Measurements from ENCODE around the gene PRDM16.
"Not testable (repeated sequence)": the region's sequence is repeated elsewhere in the genome, so short reads cannot be mapped to it uniquely, and the experiment has no call there.

The PRDM16 gene

DNA sequence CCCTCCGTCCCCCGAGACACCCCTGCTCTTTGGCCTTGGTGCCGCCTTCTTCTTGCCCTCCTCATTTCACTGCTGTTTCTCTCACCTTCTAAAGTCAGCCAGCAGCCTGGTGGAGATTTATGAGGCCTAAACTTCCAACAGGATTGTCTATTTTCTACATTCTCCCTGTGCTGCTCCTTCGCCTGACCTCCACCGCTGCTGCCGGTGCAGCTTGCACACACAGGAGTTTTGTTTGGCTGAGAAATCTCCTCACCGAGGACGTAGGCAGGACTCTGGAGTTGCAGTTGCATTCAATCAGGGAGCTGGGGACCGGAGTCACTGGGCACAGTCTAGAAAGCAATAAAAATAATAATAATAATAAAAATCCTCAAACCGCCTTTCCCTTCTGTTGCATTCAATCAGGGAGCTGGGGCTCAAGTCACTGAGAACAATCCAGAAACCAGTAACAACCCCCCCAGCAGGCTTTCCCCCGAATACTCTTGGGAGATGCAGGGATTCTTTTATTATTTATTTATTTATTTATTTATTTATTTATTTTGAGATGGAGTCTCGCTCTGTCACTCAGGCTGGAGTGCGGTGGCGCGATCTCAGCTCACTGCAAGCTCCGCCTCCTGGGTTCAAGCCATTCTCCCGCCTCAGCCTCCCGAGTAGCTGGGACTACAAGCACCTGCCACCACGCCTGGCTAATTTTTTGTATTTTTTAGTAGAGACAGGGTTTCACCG is 19.1 kb downstream of the PRDM16 start:
- not testable (repeated sequence) for H3K27ac ChIP-seq (ENCODE audit: low read depth, low read length); H3K9me3 ChIP-seq (ENCODE audit: control insufficient read depth in 1 of 2, low read length in 2 of 2); H3K27me3 ChIP-seq (ENCODE audit: control insufficient read depth in 1 of 2, insufficient read depth in 2 of 2, low read length in 2 of 2); H3K4me3 ChIP-seq (ENCODE audit: low read depth in 1 of 2, low read length in 2 of 2); H3K4me1 ChIP-seq (ENCODE audit: control insufficient read depth in 1 of 2, insufficient read depth in 2 of 2, low read length in 2 of 2); H3K9ac ChIP-seq (ENCODE audit: low read depth in 1 of 2, low read length in 2 of 2)
- H3K36me3 ChIP-seq (ENCODE audit: control insufficient read depth in 1 of 2, insufficient read depth in 2 of 2, low read length in 2 of 2) = peaks cover 0 to 14% of the 10 kb centered on the region in 2 donors

DNA sequence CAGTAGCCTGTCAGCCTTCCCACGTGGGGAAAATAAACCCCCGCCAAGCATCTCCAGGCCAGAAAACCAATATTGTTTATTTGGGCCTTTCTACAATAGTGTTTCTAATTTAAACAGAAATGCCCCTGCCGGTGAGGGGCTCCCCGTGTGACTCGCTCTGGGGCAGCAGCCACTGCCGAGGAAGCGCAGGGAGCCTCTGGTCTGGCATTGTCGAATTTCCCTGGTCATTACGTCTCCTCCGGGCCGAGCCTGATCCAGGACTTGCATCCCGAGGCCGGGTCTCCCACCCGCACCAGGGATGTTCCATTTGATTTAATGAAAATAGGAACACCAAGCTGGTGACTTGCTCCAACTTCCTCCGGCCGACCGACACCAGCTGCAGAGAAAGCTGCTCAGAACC is 20.5 kb downstream of the PRDM16 start:
- Histone ChIP-seq H3K27ac (ENCODE audit: low read depth, low read length) (no peak overlapping the region), H3K9ac (ENCODE audit: low read depth in 1 of 2, low read length in 2 of 2) (no peak overlapping the region), H3K9me3 (ENCODE audit: control insufficient read depth in 1 of 2, low read length in 2 of 2) (no peaks in the 10 kb centered on the region), H3K36me3 (ENCODE audit: control insufficient read depth in 1 of 2, insufficient read depth in 2 of 2, low read length in 2 of 2) (peaks cover 0 to 14% of the 10 kb centered on the region in 2 donors), H3K4me3 (ENCODE audit: low read depth in 1 of 2, low read length in 2 of 2) (no peak overlapping the region), H3K4me1 (ENCODE audit: control insufficient read depth in 1 of 2, insufficient read depth in 2 of 2, low read length in 2 of 2) (no peaks in the 10 kb centered on the region), H3K27me3 (ENCODE audit: control insufficient read depth in 1 of 2, insufficient read depth in 2 of 2, low read length in 2 of 2) (no peaks in the 10 kb centered on the region)

DNA sequence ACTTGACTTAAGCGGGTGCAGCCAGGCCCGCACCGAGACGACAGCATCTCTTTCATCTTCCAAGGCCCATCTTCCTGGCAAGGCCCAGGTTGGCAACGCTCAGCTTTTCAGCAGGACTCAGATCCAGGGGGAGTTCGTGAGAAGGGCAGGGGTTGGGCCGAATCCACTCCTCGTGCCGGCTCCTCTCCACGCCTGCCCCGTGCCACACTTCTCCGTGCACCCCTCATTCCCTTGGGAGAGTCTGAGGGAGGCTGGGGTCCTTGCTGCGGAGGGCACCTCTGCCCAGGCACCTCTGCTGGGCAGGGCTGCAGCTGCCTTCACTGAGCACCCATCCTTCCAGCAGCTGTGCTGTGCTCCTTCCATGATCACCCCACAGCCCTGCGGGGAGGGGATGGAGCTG is 22.3 kb downstream of the PRDM16 start:
- no peaks in the 10 kb centered on the region for H3K27me3 ChIP-seq (ENCODE audit: control insufficient read depth in 1 of 2, insufficient read depth in 2 of 2, low read length in 2 of 2)
- no peak overlapping the region for H3K27ac ChIP-seq (ENCODE audit: low read depth, low read length)
- H3K4me3 ChIP-seq (ENCODE audit: low read depth in 1 of 2, low read length in 2 of 2) = no peak overlapping the region
- H3K9me3 ChIP-seq (ENCODE audit: control insufficient read depth in 1 of 2, low read length in 2 of 2) = no peaks in the 10 kb centered on the region
- peaks cover 0 to 14% of the 10 kb centered on the region in 2 donors for H3K36me3 ChIP-seq (ENCODE audit: control insufficient read depth in 1 of 2, insufficient read depth in 2 of 2, low read length in 2 of 2)
- no peaks in the 10 kb centered on the region for H3K4me1 ChIP-seq (ENCODE audit: control insufficient read depth in 1 of 2, insufficient read depth in 2 of 2, low read length in 2 of 2)
- no peak overlapping the region for H3K9ac ChIP-seq (ENCODE audit: low read depth in 1 of 2, low read length in 2 of 2)

DNA sequence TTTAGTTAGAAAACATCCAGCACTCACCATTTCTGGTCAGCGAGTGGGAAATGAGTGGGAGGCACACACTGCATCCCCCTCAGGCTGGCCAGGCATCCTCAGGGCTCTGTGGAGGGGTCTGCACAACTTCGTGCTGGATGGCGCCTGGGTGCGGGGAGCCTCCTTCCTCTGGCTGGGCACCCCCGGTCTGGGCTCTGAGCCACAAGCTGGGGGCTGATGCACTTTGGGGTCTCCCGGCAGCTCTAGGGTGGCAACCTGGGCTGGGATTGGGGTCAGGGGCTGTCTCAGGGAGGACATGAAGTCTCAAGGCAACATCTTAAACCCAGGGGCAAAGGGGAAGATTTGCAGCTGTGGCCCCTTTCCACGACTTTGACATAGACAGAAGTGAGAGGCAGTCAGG is 23.5 kb downstream of the PRDM16 start:
- no peak overlapping the region for H3K27ac ChIP-seq (ENCODE audit: low read depth, low read length)
- no peaks in the 10 kb centered on the region for H3K27me3 ChIP-seq (ENCODE audit: control insufficient read depth in 1 of 2, insufficient read depth in 2 of 2, low read length in 2 of 2)
- no peak overlapping the region for H3K4me3 ChIP-seq (ENCODE audit: low read depth in 1 of 2, low read length in 2 of 2)
- peaks cover 0 to 14% of the 10 kb centered on the region in 2 donors for H3K36me3 ChIP-seq (ENCODE audit: control insufficient read depth in 1 of 2, insufficient read depth in 2 of 2, low read length in 2 of 2)
- H3K4me1 ChIP-seq (ENCODE audit: control insufficient read depth in 1 of 2, insufficient read depth in 2 of 2, low read length in 2 of 2) = no peaks in the 10 kb centered on the region
- no peaks in the 10 kb centered on the region for H3K9me3 ChIP-seq (ENCODE audit: control insufficient read depth in 1 of 2, low read length in 2 of 2)
- H3K9ac ChIP-seq (ENCODE audit: low read depth in 1 of 2, low read length in 2 of 2) = no peak overlapping the region

DNA sequence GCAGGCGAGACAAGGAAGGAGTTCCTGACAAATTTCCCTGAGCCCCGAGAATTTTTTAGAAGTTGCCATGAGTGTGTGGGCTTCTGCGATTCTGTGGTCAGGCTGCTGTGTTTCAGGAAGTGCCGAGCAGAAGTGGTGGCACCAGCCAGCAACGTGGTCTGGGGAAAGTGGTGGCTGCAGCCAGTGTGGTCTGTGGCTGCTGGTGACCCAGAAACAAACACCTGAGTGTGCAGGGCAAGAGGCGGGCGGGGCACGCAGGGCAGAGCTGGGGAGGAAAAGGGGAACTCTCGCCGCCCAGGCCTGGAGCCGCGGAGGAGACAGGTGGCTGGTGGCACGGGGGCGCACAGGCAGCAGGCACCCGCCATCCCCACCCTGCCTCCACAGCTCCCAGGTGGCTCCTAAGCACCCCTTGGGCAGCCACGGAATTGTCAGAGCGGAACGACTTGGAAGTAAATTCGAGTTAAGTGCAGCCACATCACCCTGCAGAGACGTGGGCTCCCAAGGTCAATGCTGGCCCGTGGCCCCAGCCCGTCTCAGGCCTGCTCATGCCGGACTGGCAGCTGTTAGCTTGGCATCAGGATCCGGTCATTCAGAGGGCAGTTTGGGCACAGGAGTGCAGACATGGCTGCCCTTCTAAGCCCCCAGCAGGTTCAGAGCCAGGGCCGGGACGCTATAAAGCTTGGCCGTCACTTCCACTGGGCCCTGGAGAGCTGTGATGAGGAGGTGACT is 25.1 kb downstream of the PRDM16 start:
- Histone ChIP-seq H3K36me3 (ENCODE audit: control insufficient read depth in 1 of 2, insufficient read depth in 2 of 2, low read length in 2 of 2) (peaks cover 0 to 14% of the 10 kb centered on the region in 2 donors), H3K4me1 (ENCODE audit: control insufficient read depth in 1 of 2, insufficient read depth in 2 of 2, low read length in 2 of 2) (no peaks in the 10 kb centered on the region), H3K27ac (ENCODE audit: low read depth, low read length) (no peak overlapping the region), H3K4me3 (ENCODE audit: low read depth in 1 of 2, low read length in 2 of 2) (no peak overlapping the region), H3K9ac (ENCODE audit: low read depth in 1 of 2, low read length in 2 of 2) (no peak overlapping the region), H3K9me3 (ENCODE audit: control insufficient read depth in 1 of 2, low read length in 2 of 2) (no peaks in the 10 kb centered on the region), H3K27me3 (ENCODE audit: control insufficient read depth in 1 of 2, insufficient read depth in 2 of 2, low read length in 2 of 2) (no peaks in the 10 kb centered on the region)

DNA sequence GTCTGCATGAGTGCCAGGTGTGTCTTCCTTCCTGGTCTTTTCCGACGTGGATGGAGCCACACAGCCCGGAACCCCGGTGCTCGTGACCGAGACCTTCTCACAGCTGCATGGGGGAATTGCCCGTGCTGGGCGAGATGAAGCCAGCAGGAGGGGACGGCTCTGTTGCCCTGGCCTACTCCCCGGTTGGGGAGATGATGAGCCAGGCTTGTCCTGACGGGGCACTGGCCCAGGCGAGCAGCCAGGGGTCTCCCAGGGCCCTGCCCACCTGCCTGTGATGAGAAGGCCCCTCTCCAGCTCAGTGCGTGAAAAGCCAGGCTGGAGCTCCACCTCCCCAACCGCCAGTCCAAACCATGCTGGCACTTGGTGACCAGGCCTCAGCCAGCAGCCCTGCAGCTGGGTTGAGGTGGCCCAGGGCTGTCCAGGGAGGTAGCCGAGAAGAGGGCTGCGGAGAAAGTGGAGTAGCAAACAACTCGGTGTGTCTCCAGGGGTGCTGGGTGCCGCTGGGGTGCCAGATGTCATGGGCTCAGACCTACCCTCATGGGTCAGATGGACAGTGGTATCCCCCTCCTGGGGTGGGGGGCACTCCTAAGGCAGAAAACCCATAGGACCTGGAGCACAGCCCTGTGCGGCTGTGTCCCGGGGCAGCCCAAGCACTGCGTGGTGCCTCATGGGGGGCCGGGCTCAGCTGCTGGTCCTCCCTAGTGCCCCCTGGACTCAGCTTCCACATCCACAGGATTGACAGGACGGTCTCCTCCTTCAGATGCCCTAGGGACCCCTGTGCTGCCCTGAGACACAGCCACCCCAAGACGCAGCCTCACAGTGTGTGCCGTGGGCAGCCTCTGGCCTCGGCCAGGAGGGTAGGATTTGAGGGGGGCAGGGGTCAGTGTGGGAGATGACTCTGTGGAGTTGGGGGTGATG is 26.1 kb downstream of the PRDM16 start:
- H3K4me3 ChIP-seq (ENCODE audit: low read depth in 1 of 2, low read length in 2 of 2) = no peak overlapping the region
- no peak overlapping the region for H3K27ac ChIP-seq (ENCODE audit: low read depth, low read length)
- peaks cover 0 to 12% of the 10 kb centered on the region in 2 donors for H3K36me3 ChIP-seq (ENCODE audit: control insufficient read depth in 1 of 2, insufficient read depth in 2 of 2, low read length in 2 of 2)
- no peak overlapping the region for H3K9ac ChIP-seq (ENCODE audit: low read depth in 1 of 2, low read length in 2 of 2)
- H3K27me3 ChIP-seq (ENCODE audit: control insufficient read depth in 1 of 2, insufficient read depth in 2 of 2, low read length in 2 of 2) = no peaks in the 10 kb centered on the region
- H3K9me3 ChIP-seq (ENCODE audit: control insufficient read depth in 1 of 2, low read length in 2 of 2) = no peaks in the 10 kb centered on the region
- H3K4me1 ChIP-seq (ENCODE audit: control insufficient read depth in 1 of 2, insufficient read depth in 2 of 2, low read length in 2 of 2) = no peaks in the 10 kb centered on the region

DNA sequence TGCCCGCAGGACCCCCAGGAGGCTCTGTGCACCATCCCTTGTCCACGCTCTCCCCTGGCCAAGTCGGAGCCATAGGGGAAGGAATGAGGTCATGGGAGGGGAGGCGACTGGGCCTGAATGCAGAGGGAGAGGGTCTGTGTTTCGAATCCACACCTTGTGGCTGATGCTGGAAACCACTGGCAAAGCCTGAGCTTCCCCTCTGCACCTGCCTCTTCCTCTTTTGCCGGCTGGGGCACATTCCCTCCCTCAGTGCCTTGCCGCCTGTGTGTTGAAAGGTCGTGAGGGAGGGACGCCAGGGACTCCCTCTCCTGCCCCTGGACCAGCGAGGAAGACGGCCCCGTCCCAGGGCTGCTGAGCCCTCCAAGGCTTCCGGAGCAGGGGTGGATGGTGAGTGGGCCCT is 27.3 kb downstream of the PRDM16 start:
- Histone ChIP-seq H3K27ac (ENCODE audit: low read depth, low read length) (no peak overlapping the region), H3K36me3 (ENCODE audit: control insufficient read depth in 1 of 2, insufficient read depth in 2 of 2, low read length in 2 of 2) (peaks cover 0 to 1% of the 10 kb centered on the region in 2 donors)

DNA sequence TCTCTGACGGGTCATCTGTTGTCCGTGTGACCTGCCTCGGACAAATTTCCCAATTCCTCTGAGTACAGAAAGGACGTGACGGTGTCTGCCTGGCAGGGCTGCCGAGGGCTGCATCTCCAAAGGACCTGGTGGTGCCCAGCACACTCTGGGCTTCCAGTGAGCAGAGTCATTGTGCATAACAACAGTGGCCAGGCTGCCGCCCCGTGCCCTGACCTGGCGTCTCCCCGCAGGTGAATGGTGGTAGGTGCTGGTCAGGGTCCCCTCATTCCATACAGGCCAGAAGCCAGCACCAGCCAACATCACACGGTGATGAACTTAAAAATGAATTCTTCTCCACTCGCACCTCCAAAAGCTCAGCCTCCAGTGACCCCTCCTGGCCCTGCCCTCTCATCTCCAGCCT is 28.2 kb downstream of the PRDM16 start:
- no peak overlapping the region for H3K4me3 ChIP-seq (ENCODE audit: low read depth in 1 of 2, low read length in 2 of 2)
- no peak overlapping the region for H3K9ac ChIP-seq (ENCODE audit: low read depth in 1 of 2, low read length in 2 of 2)
- no peaks in the 10 kb centered on the region for H3K36me3 ChIP-seq (ENCODE audit: control insufficient read depth in 1 of 2, insufficient read depth in 2 of 2, low read length in 2 of 2)
- no peak overlapping the region for H3K27ac ChIP-seq (ENCODE audit: low read depth, low read length)
- no peaks in the 10 kb centered on the region for H3K4me1 ChIP-seq (ENCODE audit: control insufficient read depth in 1 of 2, insufficient read depth in 2 of 2, low read length in 2 of 2)
- H3K27me3 ChIP-seq (ENCODE audit: control insufficient read depth in 1 of 2, insufficient read depth in 2 of 2, low read length in 2 of 2) = no peaks in the 10 kb centered on the region
- no peaks in the 10 kb centered on the region for H3K9me3 ChIP-seq (ENCODE audit: control insufficient read depth in 1 of 2, low read length in 2 of 2)

More for the DNA sequence above, 27.3 kb downstream of the PRDM16 start:
- H3K4me3 ChIP-seq (ENCODE audit: low read depth in 1 of 2, low read length in 2 of 2) = no peak overlapping the region
- no peak overlapping the region for H3K9ac ChIP-seq (ENCODE audit: low read depth in 1 of 2, low read length in 2 of 2)
- no peaks in the 10 kb centered on the region for H3K27me3 ChIP-seq (ENCODE audit: control insufficient read depth in 1 of 2, insufficient read depth in 2 of 2, low read length in 2 of 2)
- no peaks in the 10 kb centered on the region for H3K4me1 ChIP-seq (ENCODE audit: control insufficient read depth in 1 of 2, insufficient read depth in 2 of 2, low read length in 2 of 2)
- no peaks in the 10 kb centered on the region for H3K9me3 ChIP-seq (ENCODE audit: control insufficient read depth in 1 of 2, low read length in 2 of 2)

DNA sequence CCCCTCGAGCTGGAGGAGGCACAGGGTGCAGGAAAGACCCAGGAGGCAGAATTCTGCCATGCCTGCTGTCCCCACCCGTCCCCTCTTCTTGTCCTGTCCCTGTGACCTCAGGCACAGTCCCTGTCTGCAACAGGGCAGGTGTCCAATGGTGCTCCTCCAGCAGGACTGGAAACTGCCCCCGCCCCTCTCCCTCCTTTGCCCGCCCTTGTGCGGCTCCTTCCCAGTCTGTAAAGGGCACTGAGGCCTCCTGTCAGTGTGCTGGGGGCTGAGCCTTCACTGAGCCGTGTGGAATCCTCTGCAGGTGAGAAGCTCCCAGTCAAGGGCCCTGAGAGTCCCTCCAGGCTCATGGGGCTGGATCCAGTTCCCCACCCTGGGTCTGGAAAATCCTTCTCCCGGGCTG is 28.9 kb downstream of the PRDM16 start:
- Histone ChIP-seq H3K4me3 (ENCODE audit: low read depth in 1 of 2, low read length in 2 of 2) (no peak overlapping the region), H3K4me1 (ENCODE audit: control insufficient read depth in 1 of 2, insufficient read depth in 2 of 2, low read length in 2 of 2) (no peaks in the 10 kb centered on the region), H3K27ac (ENCODE audit: low read depth, low read length) (no peak overlapping the region), H3K36me3 (ENCODE audit: control insufficient read depth in 1 of 2, insufficient read depth in 2 of 2, low read length in 2 of 2) (no peaks in the 10 kb centered on the region), H3K9me3 (ENCODE audit: control insufficient read depth in 1 of 2, low read length in 2 of 2) (no peaks in the 10 kb centered on the region), H3K27me3 (ENCODE audit: control insufficient read depth in 1 of 2, insufficient read depth in 2 of 2, low read length in 2 of 2) (no peaks in the 10 kb centered on the region), H3K9ac (ENCODE audit: low read depth in 1 of 2, low read length in 2 of 2) (no peak overlapping the region)

DNA sequence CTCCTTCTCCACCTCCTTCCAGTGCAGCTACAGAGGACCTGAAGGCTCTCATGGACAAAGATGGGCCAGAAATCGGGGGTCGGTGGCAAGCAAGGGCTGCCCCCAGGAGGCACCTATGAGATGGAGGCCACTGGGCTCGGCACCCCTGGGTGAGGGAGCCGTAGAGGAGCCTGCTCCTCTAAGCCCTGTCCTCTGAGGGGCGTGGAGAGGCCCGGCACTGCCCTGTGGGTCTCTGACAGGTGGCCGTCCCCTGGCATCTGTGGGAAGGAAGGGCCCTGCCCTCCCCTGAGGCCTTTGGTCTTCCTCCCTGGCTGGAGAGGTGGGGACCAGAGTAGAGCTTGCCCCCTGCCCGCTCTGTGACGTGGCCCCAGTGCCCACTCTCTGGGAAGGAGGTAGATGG is 30.9 kb downstream of the PRDM16 start:
- no peak overlapping the region for H3K27ac ChIP-seq (ENCODE audit: low read depth, low read length)
- H3K4me1 ChIP-seq (ENCODE audit: control insufficient read depth in 1 of 2, insufficient read depth in 2 of 2, low read length in 2 of 2) = no peaks in the 10 kb centered on the region

More for the DNA sequence above, 30.9 kb downstream of the PRDM16 start:
- Histone ChIP-seq H3K36me3 (ENCODE audit: control insufficient read depth in 1 of 2, insufficient read depth in 2 of 2, low read length in 2 of 2) (no peaks in the 10 kb centered on the region), H3K27me3 (ENCODE audit: control insufficient read depth in 1 of 2, insufficient read depth in 2 of 2, low read length in 2 of 2) (no peaks in the 10 kb centered on the region), H3K4me3 (ENCODE audit: low read depth in 1 of 2, low read length in 2 of 2) (no peak overlapping the region), H3K9ac (ENCODE audit: low read depth in 1 of 2, low read length in 2 of 2) (no peak overlapping the region), H3K9me3 (ENCODE audit: control insufficient read depth in 1 of 2, low read length in 2 of 2) (no peaks in the 10 kb centered on the region)
